HG02610 (cell line): ENCODE data around the gene CHSY3.
A peak's percentile ranks its signal among the peaks of the same experiment; 100 is the strongest.
"Not testable (repeated sequence)": the region's sequence is repeated elsewhere in the genome, so short reads cannot be mapped to it uniquely, and the experiment has no call there.

ENCODE experiments used
- ATAC-seq: cut with Tn5 transposase; IDR thresholded peaks from one replicate; pipeline ENCODE4 v1.9.1; 2021; ENCODE audit warnings: mild to moderate bottlenecking, moderate library complexity; ENCODE audit not compliant: unreplicated experiment

CHSY3 gene

GRCh38 chr5:130151239-130151638 is 247.0 kb downstream of the CHSY3 start:
- ATAC-seq: no peak

GRCh38 chr5:130155345-130156011 is 251.2 kb downstream of the CHSY3 start:
- no peak for ATAC-seq

GRCh38 chr5:130158036-130158435 is 253.8 kb downstream of the CHSY3 start:
- no peak for ATAC-seq

GRCh38 chr5:130159968-130160367 is 255.7 kb downstream of the CHSY3 start:
- no peak for ATAC-seq

- ATAC-seq: no peak
These were observed 260.7 kb downstream of the CHSY3 start for GRCh38 chr5:130164966-130165365.

- ATAC-seq: no peak
These were observed 262.7 kb downstream of the CHSY3 start for GRCh38 chr5:130166839-130167490.

- ATAC-seq: no peak
These were observed 263.9 kb downstream of the CHSY3 start for GRCh38 chr5:130168211-130168610.

GRCh38 chr5:130171699-130172098 is 267.4 kb downstream of the CHSY3 start:
- ATAC-seq: no peak

GRCh38 chr5:130183115-130183514 is 278.9 kb downstream of the CHSY3 start:
- no peak for ATAC-seq

- ATAC-seq: no peak
These were observed 285.7 kb downstream of the CHSY3 start for GRCh38 chr5:130189961-130190360.

GRCh38 chr5:130198927-130199326 is 294.7 kb downstream of the CHSY3 start:
- peak; percentile 56 for ATAC-seq

GRCh38 chr5:130206686-130207085 is 302.4 kb downstream of the CHSY3 start:
- ATAC-seq: no peak

GRCh38 chr5:130213607-130214006 is 309.3 kb downstream of the CHSY3 start:
- ATAC-seq: no peak

- ATAC-seq: no peak
These were observed 312.0 kb downstream of the CHSY3 start for GRCh38 chr5:130216286-130216685.

GRCh38 chr5:130222573-130222972 is 318.3 kb downstream of the CHSY3 start:
- no peak for ATAC-seq

- ATAC-seq: not testable (repeated sequence)
These were observed 322.3 kb downstream of the CHSY3 start for GRCh38 chr5:130226556-130226955.

- ATAC-seq: no peak
These were observed 323.4 kb downstream of the CHSY3 start for GRCh38 chr5:130227699-130228098.

- no peak for ATAC-seq
These were observed 327.5 kb downstream of the CHSY3 start for GRCh38 chr5:130231786-130232185.

- ATAC-seq: no peak
These were observed 330.6 kb downstream of the CHSY3 start for GRCh38 chr5:130234816-130235215.
